ENCODE results near the gene TMC8.

Gene TMC8

GRCh38 chr17:78182504-78182903 lies 51.9 kb downstream of the TMC8 start:
- DNase-seq (ENCODE audit: low spot score) = no peak

GRCh38 chr17:78183916-78184315 lies 53.3 kb downstream of the TMC8 start:
- no peak for DNase-seq (ENCODE audit: low spot score)

- DNase-seq (ENCODE audit: low spot score) = no peak
Measured at GRCh38 chr17:78184351-78184750, 53.8 kb downstream of the TMC8 start.

- no peak for DNase-seq (ENCODE audit: low spot score)
Measured at GRCh38 chr17:78184868-78185267, 54.3 kb downstream of the TMC8 start.

- DNase-seq (ENCODE audit: low spot score) = peak; percentile 58
Measured at GRCh38 chr17:78185981-78186691, 55.6 kb downstream of the TMC8 start.

GRCh38 chr17:78186692-78187595 lies 56.4 kb downstream of the TMC8 start, which contains the start of the genes AFMID and TK1:
Gene AFMID (plus strand): TSS chr17:78187362. CDS start chr17:78187371, 9 bp downstream.
Gene TK1 (minus strand): TSS chr17:78187052. CDS start chr17:78186994, 58 bp downstream.
- DNase-seq (ENCODE audit: low spot score) = peak; percentile 97
